Kidney (tissue), 14 donors: Measurements from ENCODE around the gene SERINC3. TPM values are rescaled to one million over a fixed set of nuclear protein-coding genes. Genes with fewer than 3 reads are reported as not detected.

ENCODE experiments used
- DNase-seq, 5 donors: peaks; one replicate each; pipeline ENCODE4 v3.0.0-alpha.2; 2013 to 2020
- FAIRE-seq: peaks from 2 replicates; lab custom pipeline; 2012; peaks lifted over from hg19 to GRCh38; lab: Jason Lieb, UNC
- H3K27ac ChIP-seq, 2 donors: one replicate each; pipeline ENCODE4 v1.7.0; 2013; ENCODE audit warnings: low read depth in 2 of 2, low read length in 2 of 2, inconsistent platforms in 1 of 2
- H3K27me3 ChIP-seq: one replicate; pipeline ENCODE4 v1.7.1; 2013; ENCODE audit warnings: low read length, inconsistent platforms; ENCODE audit not compliant: control insufficient read depth, insufficient read depth
- H3K36me3 ChIP-seq, 3 donors: one replicate each; pipeline versions ENCODE4 v1.7.0 to v1.7.1; 2013; ENCODE audit warnings: low read length in 3 of 3, control low read depth in 1 of 3, inconsistent platforms in 1 of 3; ENCODE audit not compliant: insufficient read depth in 3 of 3, control insufficient read depth in 2 of 3
- H3K4me1 ChIP-seq, 3 donors: one replicate each; pipeline versions ENCODE4 v1.7.0 to v1.7.1; 2013; ENCODE audit warnings: low read length in 3 of 3, inconsistent platforms in 1 of 3, low read depth in 1 of 3; ENCODE audit not compliant: control insufficient read depth in 2 of 3, insufficient read depth in 2 of 3
- H3K4me3 ChIP-seq, 3 donors: one replicate each; pipeline versions ENCODE4 v1.7.0 to v1.8.1; 2013; ENCODE audit warnings: low read length in 3 of 3, control low read depth in 1 of 3, inconsistent platforms in 1 of 3
- H3K9ac ChIP-seq, 3 donors: one replicate each; pipeline versions ENCODE4 v1.7.0 to v1.7.1; 2013; ENCODE audit warnings: low read length in 3 of 3, control low read depth in 1 of 3, inconsistent platforms in 1 of 3
- H3K9me3 ChIP-seq, 3 donors: one replicate each; pipeline versions ENCODE4 v1.7.0 to v1.7.1; 2013; ENCODE audit warnings: low read length in 3 of 3, control low read depth in 1 of 3, inconsistent platforms in 1 of 3; ENCODE audit not compliant: control insufficient read depth in 2 of 3, insufficient read depth in 1 of 3
- intact Hi-C: fragments of 100-400 bp; cut with DNase I; formaldehyde crosslinking; loops from one replicate; pipeline ENCODE4 v1.11.1; 2022
- polyA plus RNA-seq: library from polyadenylated mRNA; stranded (reverse); fragments of 350-450 nt; fragmentation: Illumina TruSeq; extraction: RNeasy Lipid Tissue Mini Kit (QIAGEN cat#74804); gene quantifications from one replicate; pipeline ENCODE4 v1.2.3, GENCODE V29; 2014; ENCODE audit warnings: low read depth, low replicate concordance; ENCODE audit not compliant: insufficient read depth
- total RNA-seq: library from RNA; stranded (reverse); fragmentation: NEBNext Ultra II Directional; extraction: Animal tissue kit (Norgen Biotek cat#: 25700); gene quantifications from one replicate; pipeline ENCODE4 v1.2.1, GENCODE V29; 2021
- TF ChIP-seq, protein P1 (sequence below): IDR thresholded peaks from 3 replicates; pipeline ENCODE4 v1.5.1; 2012; ENCODE audit warnings: mild to moderate bottlenecking, moderate library complexity, borderline replicate concordance; ENCODE audit not compliant: insufficient read depth; ENCODE audit errors: extremely low read depth
- donor health status: control.
- donor health status: control.
- donor health status: control.
- donor health status: control.
- donor health status: control.
- donor health status: DM: yes; HTN: yes; CAD: no.
- donor health status: Normal renal cell carcinoma (clear cell type).

Gene SERINC3
- total and polyA plus RNA-seq, 2 donors from 2014 or later = 41.6 to 90.4 TPM

GRCh38 chr20:44533928-44534327, 12.1 kb upstream of the SERINC3 start:
- intact Hi-C loops = no loop called here
- DNase-seq (no peak), FAIRE-seq (no peak)
- Histone ChIP-seq H3K4me3 (no peak overlapping the region), H3K36me3 (no peaks in the 10 kb centered on the region), H3K27ac (no peak overlapping the region), H3K4me1 (peaks cover 0 to 4% (median 0%) of the 10 kb centered on the region in 3 donors), H3K9me3 (no peaks in the 10 kb centered on the region), H3K9ac (no peak overlapping the region), H3K27me3 (no peaks in the 10 kb centered on the region)
- TF ChIP-seq, protein P1, sequence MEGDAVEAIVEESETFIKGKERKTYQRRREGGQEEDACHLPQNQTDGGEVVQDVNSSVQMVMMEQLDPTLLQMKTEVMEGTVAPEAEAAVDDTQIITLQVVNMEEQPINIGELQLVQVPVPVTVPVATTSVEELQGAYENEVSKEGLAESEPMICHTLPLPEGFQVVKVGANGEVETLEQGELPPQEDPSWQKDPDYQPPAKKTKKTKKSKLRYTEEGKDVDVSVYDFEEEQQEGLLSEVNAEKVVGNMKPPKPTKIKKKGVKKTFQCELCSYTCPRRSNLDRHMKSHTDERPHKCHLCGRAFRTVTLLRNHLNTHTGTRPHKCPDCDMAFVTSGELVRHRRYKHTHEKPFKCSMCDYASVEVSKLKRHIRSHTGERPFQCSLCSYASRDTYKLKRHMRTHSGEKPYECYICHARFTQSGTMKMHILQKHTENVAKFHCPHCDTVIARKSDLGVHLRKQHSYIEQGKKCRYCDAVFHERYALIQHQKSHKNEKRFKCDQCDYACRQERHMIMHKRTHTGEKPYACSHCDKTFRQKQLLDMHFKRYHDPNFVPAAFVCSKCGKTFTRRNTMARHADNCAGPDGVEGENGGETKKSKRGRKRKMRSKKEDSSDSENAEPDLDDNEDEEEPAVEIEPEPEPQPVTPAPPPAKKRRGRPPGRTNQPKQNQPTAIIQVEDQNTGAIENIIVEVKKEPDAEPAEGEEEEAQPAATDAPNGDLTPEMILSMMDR = no peak

DNA sequence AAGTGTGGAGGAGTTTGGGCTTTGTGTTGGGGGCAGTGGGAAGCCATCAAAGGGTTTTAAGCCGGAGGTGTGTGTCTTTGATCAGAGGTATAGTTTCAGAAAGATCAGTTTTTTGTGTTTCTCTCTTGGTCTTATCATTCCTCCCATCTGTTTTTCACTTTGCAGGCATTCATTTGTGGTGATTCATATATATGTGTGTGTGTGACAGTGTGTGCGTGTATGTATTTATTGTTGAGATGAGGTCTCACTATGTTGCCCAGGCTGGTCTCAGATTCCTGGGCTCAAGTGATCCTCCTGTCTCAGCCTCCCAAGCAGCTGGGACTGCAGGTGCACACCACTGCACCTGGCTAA, 11.1 kb upstream of the SERINC3 start:
- FAIRE-seq = no peak
- DNase-seq = no peak
- Histone ChIP-seq H3K27ac (peak overlapping the region; percentile 57 to 79), H3K36me3 (no peaks in the 10 kb centered on the region), H3K9ac (peak overlapping the region in 2 of 3 donors; percentile 39 to 93), H3K4me3 (peak overlapping the region in 2 of 3 donors; percentile 66 to 90), H3K27me3 (no peaks in the 10 kb centered on the region), H3K4me1 (peaks cover 0 to 4% (median 0%) of the 10 kb centered on the region in 3 donors), H3K9me3 (no peaks in the 10 kb centered on the region)
- TF ChIP-seq, protein P1 = no peak
- intact Hi-C loops = no loop called here

DNA sequence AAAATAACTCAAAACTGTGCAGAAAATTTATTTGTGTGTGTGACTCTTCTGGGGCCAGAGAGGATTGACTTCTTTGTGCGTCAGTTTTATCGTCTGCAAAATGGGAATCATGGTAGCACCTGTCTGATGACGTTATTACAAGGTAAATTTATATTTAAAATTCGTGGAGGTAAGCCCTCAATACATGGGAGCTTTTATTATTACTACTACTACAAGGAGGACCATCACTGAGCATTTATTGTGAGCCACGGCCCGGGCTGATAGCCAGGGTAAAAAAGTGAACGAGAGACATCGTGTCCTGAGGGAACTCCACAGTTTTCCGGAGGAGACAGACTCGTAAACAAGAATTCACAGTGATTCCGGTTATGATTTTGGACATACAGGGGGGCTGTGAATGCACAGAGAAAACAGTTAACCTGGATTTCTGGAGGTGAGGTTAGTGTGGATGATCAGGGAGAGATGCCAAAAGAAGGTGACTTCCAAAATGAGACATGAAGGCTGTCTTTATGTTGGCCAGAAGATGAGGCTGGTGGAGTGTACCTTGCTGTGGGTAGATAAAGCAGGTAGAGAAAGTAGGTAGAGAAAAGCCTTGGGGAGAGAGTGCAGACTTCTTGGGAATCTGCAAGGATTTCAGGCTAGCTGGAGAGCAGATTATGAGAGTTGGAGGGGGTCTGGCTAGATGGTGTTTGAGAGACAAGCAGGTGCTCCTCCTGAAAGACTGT, 10.6 kb upstream of the SERINC3 start:
- peak overlapping the region; percentile 79 to 85 for H3K27ac ChIP-seq
- H3K9ac ChIP-seq = peak overlapping the region; percentile 49 to 93 (median 52)
- TF ChIP-seq, protein P1 = no peak
- H3K4me3 ChIP-seq = peak overlapping the region; percentile 66 to 90 (median 85)
- intact Hi-C loops = no loop called here
- DNase-seq = peak in 2 of 5 donors; percentile 11 to 19
- H3K27me3 ChIP-seq = no peaks in the 10 kb centered on the region
- no peaks in the 10 kb centered on the region for H3K36me3 ChIP-seq
- peaks cover 0 to 4% (median 0%) of the 10 kb centered on the region in 3 donors for H3K4me1 ChIP-seq
- no peak for FAIRE-seq
- H3K9me3 ChIP-seq = no peaks in the 10 kb centered on the region
